Aorta (tissue), 5 donors: ENCODE data around the gene MRPS27. TPM values are rescaled to one million over a fixed set of nuclear protein-coding genes. Genes with fewer than 3 reads are reported as not detected.

Source experiments
- ATAC-seq: fragments of 200-7000 bp; cut with Tn5 transposase; one replicate; pipeline ENCODE4 v1.9.1; 2022; ENCODE audit warnings: moderate library complexity; ENCODE audit not compliant: low FRiP score
- DNase-seq, 2 donors: peaks; one replicate each; pipeline ENCODE4 v3.0.0-alpha.2; 2020
- H3K27ac ChIP-seq, 2 donors: one replicate each; pipeline ENCODE4 v1.5.1; 2013; ENCODE audit warnings: low read length in 2 of 2, mild to moderate bottlenecking in 2 of 2, moderate library complexity in 2 of 2, control low read depth in 1 of 2, inconsistent platforms in 1 of 2, low read depth in 1 of 2
- H3K27me3 ChIP-seq, 2 donors: one replicate each; pipeline ENCODE4 v1.6.1; 2013; ENCODE audit warnings: control low read depth in 1 of 2, low read length in 1 of 2, mild to moderate bottlenecking in 1 of 2, moderate library complexity in 1 of 2; ENCODE audit not compliant: insufficient read depth in 2 of 2, control insufficient read depth in 1 of 2
- H3K36me3 ChIP-seq, 2 donors: one replicate each; pipeline ENCODE4 v1.6.1; 2013; ENCODE audit warnings: control low read depth in 1 of 2, low read length in 1 of 2, mild to moderate bottlenecking in 1 of 2; ENCODE audit not compliant: insufficient read depth in 2 of 2, control insufficient read depth in 1 of 2
- H3K4me1 ChIP-seq, 2 donors: one replicate each; pipeline ENCODE4 v1.6.1; 2013; ENCODE audit warnings: low read length in 2 of 2, control low read depth in 1 of 2, mild to moderate bottlenecking in 1 of 2, moderate library complexity in 1 of 2; ENCODE audit not compliant: insufficient read depth in 2 of 2, control insufficient read depth in 1 of 2
- H3K4me3 ChIP-seq, 2 donors: one replicate each; pipeline ENCODE4 v1.5.1; 2013; ENCODE audit warnings: low read length in 2 of 2, control low read depth in 1 of 2, mild to moderate bottlenecking in 1 of 2
- H3K9me3 ChIP-seq: one replicate; pipeline ENCODE4 v1.6.1; 2013; ENCODE audit warnings: mild to moderate bottlenecking, low read length; ENCODE audit not compliant: control insufficient read depth
- WGBS, 2 donors: extraction: QIAGEN DNeasy Blood & Tissue Kit; methylation state at CpG; one replicate each; pipeline ENCODE4 v1.1.7; 2013; 5-methylcytosine and 5-hydroxymethylcytosine counted together
- intact Hi-C, 2 donors: fragments of 100-400 bp; cut with DNase I; formaldehyde crosslinking; loops; one replicate each; pipeline versions ENCODE4 v1.14.2 to v1.15.0; 2022
- polyA plus RNA-seq, 2 donors: library from polyadenylated mRNA; stranded (reverse); fragments of 200-250 nt; gene quantifications; one replicate each; pipeline ENCODE4 v1.2.3, GENCODE V29; 2013
- total RNA-seq, 2 donors: library from RNA; stranded (reverse); fragmentation: NEBNext Ultra II Directional; extraction: Animal tissue kit (Norgen Biotek cat#: 25700); gene quantifications; one replicate each; pipeline ENCODE4 v1.2.1, GENCODE V29; 2021
- donor health status: healthy with polysubstance abuse.
- donor health status: Bipolar disorder and iron deficiency.
- donor health status: DM: no; HTN: no; CAD: no.
- donor health status: DM: no; HTN: no; CAD: no.
- donor health status: DM: yes; HTN: yes; CAD: no.

Gene MRPS27
- total and polyA plus RNA-seq, 4 donors = 22.5 to 42.1 (median 34.7) TPM

DNA sequence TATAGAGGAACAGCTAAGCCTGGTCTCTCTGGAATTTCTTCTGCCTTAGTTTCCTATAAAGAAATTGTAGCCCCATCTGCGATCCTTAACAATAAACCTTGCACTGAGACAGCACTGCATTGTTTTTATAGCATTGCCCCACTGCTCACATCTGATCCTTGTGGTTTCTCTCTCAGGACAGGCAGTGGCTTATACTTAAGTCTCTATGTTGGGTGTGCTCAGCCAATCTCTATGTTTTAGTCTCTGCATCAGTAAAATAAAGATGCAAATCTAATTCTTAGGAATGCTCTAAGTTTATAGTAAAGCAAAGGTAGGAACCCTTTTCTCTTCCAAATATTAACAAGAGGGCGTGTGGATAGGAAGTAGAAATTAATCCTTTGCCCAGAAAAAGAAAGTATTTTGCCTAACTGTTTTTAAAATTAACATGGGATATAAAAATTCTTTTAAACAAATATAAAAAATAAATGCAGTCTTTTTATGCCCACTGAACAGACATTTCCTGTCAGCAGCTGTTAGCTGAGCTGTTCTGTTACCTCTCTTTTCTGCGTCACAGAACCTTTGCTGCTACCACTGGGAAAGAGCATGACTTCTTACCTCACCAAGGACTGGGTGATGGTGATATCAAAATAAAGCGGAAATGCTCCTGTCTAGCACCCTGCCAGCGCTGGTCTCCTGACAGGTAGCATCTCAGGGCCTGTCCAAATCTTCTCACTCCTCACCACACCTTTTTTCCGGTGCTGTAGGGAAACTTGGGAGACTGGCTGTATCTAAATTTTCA lies 29.5 kb downstream of the MRPS27 start:
- H3K4me1 ChIP-seq = peaks cover 0 to 4% of the 10 kb centered on the region in 2 donors
- no peaks in the 10 kb centered on the region for H3K36me3 ChIP-seq
- 66 to 81% methylated on average over 6 of the region's 6 CpGs for WGBS, 2 donors
- H3K9me3 ChIP-seq = no peaks in the 10 kb centered on the region
- ATAC-seq = no peak
- no peak for DNase-seq
- H3K27ac ChIP-seq = peak overlapping the region; percentile 37 to 40
- no peaks in the 10 kb centered on the region for H3K27me3 ChIP-seq
- H3K4me3 ChIP-seq = no peak overlapping the region
- intact Hi-C loops = no loop called here

DNA sequence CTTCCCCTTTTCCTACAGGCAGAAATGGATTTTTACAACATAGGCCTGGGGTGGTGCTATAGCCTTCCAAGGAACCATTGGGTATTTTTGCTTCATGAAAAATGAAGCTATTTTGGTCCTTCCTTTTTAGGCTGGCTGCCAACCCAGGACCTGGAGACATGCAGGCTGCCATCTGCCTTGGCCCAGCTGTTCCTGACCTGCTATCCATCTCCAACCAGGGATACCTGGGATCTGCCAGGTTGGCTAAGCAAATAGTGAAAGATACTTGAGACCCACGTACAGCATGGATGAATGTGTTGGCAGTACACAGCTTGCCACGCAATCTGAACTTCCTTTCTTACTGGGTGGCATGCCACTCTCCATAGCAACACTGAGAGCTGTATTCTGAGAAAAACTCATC lies 31.1 kb downstream of the MRPS27 start:
- no peak for ATAC-seq

GRCh38 chr5:72286798-72287197 lies 33.2 kb downstream of the MRPS27 start:
- Histone ChIP-seq H3K4me1 (peaks cover 2 to 4% of the 10 kb centered on the region in 2 donors), H3K27me3 (no peaks in the 10 kb centered on the region), H3K4me3 (no peak overlapping the region), H3K27ac (no peak overlapping the region), H3K9me3 (no peaks in the 10 kb centered on the region), H3K36me3 (no peaks in the 10 kb centered on the region)
- WGBS, 2 donors = 95 to 97% methylated on average over 5 of the region's 5 CpGs
- intact Hi-C loops = no loop called here
- DNase-seq (no peak), ATAC-seq (no peak)

More for the DNA sequence above, 31.1 kb downstream of the MRPS27 start:
- WGBS, 2 donors = 27 to 40% methylated on average over 2 of the region's 2 CpGs
- intact Hi-C loops = no loop called here
- H3K4me3 ChIP-seq = no peak overlapping the region
- H3K27ac ChIP-seq = peak overlapping the region in 1 of 2 donors; percentile 37
- no peaks in the 10 kb centered on the region for H3K36me3 ChIP-seq
- no peak for DNase-seq
- H3K27me3 ChIP-seq = no peaks in the 10 kb centered on the region
- H3K9me3 ChIP-seq = no peaks in the 10 kb centered on the region
- peaks cover 0 to 4% of the 10 kb centered on the region in 2 donors for H3K4me1 ChIP-seq

DNA sequence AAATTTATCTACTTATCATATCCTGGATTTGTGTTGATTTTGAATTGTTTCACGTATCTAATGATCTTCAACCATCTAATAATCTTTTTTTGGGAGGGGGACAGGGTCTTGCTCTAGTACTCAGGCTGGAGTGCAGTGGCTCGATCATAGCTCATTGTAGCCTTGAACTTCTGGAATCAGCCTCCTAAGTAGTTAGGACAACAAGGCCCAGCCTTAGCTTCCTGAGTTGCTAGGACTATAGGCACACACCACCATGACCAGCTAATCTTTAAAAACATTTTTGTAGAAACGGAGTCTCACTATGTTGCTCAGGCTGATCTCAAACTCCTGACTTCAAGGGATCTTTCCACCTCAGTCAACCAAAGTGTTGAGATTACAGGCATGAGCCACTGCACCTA lies 34.6 kb downstream of the MRPS27 start:
- DNase-seq = no peak
- 95% methylated on average over 3 of the region's 3 CpGs for WGBS, 2 donors
- intact Hi-C loops = no loop called here
- Histone ChIP-seq H3K9me3 (no peaks in the 10 kb centered on the region), H3K4me1 (peaks cover 2 to 8% of the 10 kb centered on the region in 2 donors), H3K36me3 (no peaks in the 10 kb centered on the region), H3K27ac (no peak overlapping the region), H3K27me3 (no peaks in the 10 kb centered on the region), H3K4me3 (no peak overlapping the region)
- no peak for ATAC-seq

DNA sequence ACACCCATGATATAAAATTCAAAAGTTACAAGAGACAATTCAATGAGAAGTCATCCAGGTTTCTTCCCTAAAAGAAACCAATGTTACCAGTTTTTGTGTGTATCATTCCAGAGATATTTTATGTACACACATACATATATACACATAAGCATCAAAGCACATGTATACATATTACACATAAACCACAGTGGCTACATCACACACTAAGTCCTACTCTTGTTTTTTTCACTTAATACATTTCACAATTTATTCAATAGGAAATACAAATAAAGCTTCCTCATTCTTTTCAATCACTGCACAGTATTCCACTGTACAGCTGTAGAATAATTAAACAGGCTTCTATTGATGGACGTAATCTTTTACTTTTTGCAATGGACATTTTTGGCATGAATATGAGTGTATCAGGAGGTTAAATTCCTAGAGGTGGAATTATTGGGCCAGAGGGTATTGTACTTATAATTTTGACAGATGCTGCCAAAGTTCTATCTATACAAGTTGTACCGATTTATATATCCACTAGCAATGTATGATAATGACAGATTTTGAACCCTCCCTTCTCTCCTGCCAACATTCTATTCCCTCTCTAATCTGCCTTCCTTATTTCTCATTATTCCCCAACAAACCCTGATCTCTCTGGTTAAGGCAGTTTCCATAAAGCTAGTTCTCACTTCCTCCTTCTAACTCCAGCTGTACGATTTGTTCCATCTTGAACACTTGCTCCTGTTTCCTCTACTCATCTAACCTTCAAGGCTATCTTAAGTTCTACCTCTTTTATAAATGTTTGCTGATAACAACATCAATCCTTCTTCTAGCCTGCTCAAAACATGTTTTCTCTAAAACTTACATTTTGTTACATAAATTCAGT lies 35.2 kb downstream of the MRPS27 start:
- no peaks in the 10 kb centered on the region for H3K9me3 ChIP-seq
- H3K27me3 ChIP-seq = no peaks in the 10 kb centered on the region
- no peak overlapping the region for H3K4me3 ChIP-seq
- 82 to 83% methylated on average over 3 of the region's 3 CpGs for WGBS, 2 donors
- no peak for ATAC-seq
- H3K27ac ChIP-seq = no peak overlapping the region
- intact Hi-C loops = no loop called here
- H3K36me3 ChIP-seq = no peaks in the 10 kb centered on the region
- H3K4me1 ChIP-seq = peaks cover 2 to 6% of the 10 kb centered on the region in 2 donors
- DNase-seq = no peak

- Histone ChIP-seq H3K4me3 (no peak overlapping the region), H3K27me3 (no peaks in the 10 kb centered on the region), H3K27ac (peak overlapping the region in 1 of 2 donors; percentile 51), H3K36me3 (no peaks in the 10 kb centered on the region), H3K9me3 (no peaks in the 10 kb centered on the region), H3K4me1 (peaks cover 2 to 4% of the 10 kb centered on the region in 2 donors)
- intact Hi-C loops = no loop called here
- no peak for ATAC-seq
- no peak for DNase-seq
- 27 to 42% methylated on average over 2 of the region's 2 CpGs for WGBS, 2 donors
Observed at GRCh38 chr5:72283358-72283757, 36.7 kb downstream of the MRPS27 start.

- H3K36me3 ChIP-seq = no peaks in the 10 kb centered on the region
- intact Hi-C loops = no loop called here
- ATAC-seq = no peak
- H3K27ac ChIP-seq = no peak overlapping the region
- no peaks in the 10 kb centered on the region for H3K9me3 ChIP-seq
- peaks cover 2 to 4% of the 10 kb centered on the region in 2 donors for H3K4me1 ChIP-seq
- DNase-seq = no peak
- H3K27me3 ChIP-seq = no peaks in the 10 kb centered on the region
- no peak overlapping the region for H3K4me3 ChIP-seq
- WGBS, 2 donors = 39 to 40% methylated on average over 2 of the region's 2 CpGs
Observed at GRCh38 chr5:72282878-72283277, 37.2 kb downstream of the MRPS27 start.

GRCh38 chr5:72281764-72282499 lies 38.1 kb downstream of the MRPS27 start:
- DNase-seq (no peak), ATAC-seq (peak; percentile 79)
- Histone ChIP-seq H3K27me3 (no peaks in the 10 kb centered on the region), H3K27ac (peak overlapping the region in 1 of 2 donors; percentile 23), H3K36me3 (no peaks in the 10 kb centered on the region), H3K4me1 (peaks cover 2 to 4% of the 10 kb centered on the region in 2 donors), H3K4me3 (no peak overlapping the region), H3K9me3 (no peaks in the 10 kb centered on the region)
- 31 to 37% methylated on average over 3 of the region's 3 CpGs for WGBS, 2 donors
- intact Hi-C loops = no loop called here
